HUDEP-2 (cell line): Measurements from ENCODE around the gene PTCHD4.

Source experiments
- DNase-seq, 76 experiments: peaks; one replicate each; lab custom pipeline; 2025; ENCODE audit not compliant: unreplicated experiment in 76 of 76; lab: John Stamatoyannopoulos, UW

Gene PTCHD4

GRCh38 chr6:48100588-48100895 lies 10.5 kb downstream of the PTCHD4 start:
- no peak for DNase-seq

GRCh38 chr6:48099713-48100587 lies 11.0 kb downstream of the PTCHD4 start:
- no peak for DNase-seq

DNA sequence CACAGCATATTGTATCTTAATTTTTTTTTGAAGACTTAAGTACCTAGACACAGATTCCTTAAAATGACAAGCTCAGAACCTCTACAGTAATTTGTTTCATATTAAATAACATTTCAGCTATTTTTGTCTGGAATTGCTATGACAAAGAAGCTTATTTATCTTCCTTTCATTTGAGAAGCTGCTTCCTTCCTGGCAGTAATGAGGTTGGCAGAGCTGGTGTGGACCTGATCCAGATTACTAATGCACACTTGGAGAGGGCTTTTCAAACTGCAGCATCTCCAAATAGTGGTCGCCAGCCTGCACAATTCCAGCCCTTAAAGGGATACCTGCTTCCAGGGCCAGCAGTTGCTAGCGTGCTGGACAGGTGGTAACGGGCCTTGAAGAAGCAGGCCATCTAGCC lies 12.1 kb downstream of the PTCHD4 start:
- DNase-seq = no peak

- DNase-seq = no peak
Observed at GRCh38 chr6:48092550-48093217, 18.3 kb downstream of the PTCHD4 start.

- no peak for DNase-seq
Observed at GRCh38 chr6:48090546-48090945, 20.5 kb downstream of the PTCHD4 start.

- DNase-seq = peak in 6 of 76 experiments; percentile 2 to 21 (median 3)
Observed at GRCh38 chr6:48087448-48087847, 23.5 kb downstream of the PTCHD4 start.

GRCh38 chr6:48086187-48086586 lies 24.8 kb downstream of the PTCHD4 start:
- DNase-seq = no peak

DNA sequence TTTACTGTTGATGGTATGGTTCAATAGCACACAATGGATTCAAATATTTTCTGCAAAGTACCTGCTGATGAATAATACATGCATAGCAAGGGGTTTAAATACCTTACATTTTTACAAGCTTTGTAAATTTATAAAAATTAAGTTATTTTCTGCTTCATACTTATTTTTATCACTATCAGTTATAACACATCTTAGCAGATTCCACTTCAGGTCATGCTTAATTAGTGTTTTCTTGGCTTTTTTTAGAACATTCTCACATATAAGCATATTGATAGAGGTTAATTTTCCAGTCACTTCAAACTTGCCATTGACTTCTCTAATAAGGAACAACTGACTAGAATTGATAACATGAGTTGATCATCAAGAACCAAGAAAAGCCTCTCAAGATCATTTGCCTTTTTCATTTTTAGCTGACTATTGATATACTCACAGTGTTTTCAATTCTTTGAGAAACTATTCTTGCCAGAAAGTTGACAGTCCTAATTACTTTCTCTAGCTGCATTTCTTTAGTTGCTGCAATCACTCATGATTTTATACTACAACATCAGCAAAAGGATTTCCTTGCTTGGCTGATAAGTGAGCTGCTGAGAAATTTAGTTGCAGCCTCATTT lies 25.8 kb downstream of the PTCHD4 start:
- DNase-seq = no peak

DNA sequence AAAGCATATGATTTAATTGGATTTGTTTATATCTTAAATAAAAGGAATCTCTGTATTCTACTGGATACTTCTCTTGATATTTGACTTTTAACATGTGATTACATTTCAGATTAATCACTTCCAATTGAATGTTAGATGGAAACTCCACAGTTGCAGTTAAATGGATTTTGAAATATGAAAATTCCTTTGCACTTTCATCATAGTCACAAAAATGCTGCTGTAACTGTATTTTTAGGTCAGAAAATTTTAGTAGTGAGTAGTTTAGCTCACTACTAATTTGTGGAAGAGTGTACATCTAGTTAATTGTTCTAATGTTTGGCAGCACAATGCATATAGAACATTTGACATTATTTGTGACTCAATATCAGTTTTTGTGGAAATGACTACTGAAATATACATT lies 26.8 kb downstream of the PTCHD4 start:
- no peak for DNase-seq

- DNase-seq = no peak
Observed at GRCh38 chr6:48080227-48081009, 30.6 kb downstream of the PTCHD4 start.

DNA sequence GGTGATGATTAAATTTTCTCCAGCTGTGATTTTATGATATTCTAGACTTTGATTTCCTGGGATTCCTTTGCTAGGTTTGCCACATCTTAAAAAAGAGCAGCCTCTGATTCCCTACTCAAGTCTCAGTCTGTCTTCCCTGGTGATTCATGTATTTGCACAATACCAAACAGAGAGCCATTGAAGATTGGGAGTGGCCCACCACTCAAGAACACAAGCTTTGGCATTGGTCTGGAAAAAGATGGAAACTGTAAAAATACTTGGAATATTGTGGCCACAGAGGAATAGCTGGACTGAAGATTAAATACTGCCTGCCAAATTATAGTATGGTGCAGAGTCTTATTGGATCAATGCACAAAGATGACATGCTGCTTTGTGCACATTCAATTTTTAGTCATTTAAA lies 32.9 kb downstream of the PTCHD4 start:
- no peak for DNase-seq

DNA sequence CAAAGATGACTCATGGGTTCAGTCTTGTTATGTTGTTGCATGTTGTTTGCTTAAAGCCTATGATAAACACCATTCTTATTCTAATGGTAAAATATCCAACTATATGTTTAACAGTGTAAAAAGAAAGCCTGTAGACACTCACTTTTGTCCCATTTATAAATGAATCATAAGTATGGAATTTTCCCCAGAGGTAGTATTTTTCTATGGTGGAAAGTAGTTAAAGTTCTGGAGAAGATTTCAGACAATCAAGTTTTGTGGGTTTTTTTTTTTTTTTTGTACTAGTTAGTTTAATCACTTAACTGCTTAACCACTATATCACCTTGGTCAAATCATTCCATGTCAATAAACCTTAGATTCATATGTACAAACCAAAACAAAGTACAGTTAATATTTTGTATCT lies 35.8 kb downstream of the PTCHD4 start:
- no peak for DNase-seq

DNA sequence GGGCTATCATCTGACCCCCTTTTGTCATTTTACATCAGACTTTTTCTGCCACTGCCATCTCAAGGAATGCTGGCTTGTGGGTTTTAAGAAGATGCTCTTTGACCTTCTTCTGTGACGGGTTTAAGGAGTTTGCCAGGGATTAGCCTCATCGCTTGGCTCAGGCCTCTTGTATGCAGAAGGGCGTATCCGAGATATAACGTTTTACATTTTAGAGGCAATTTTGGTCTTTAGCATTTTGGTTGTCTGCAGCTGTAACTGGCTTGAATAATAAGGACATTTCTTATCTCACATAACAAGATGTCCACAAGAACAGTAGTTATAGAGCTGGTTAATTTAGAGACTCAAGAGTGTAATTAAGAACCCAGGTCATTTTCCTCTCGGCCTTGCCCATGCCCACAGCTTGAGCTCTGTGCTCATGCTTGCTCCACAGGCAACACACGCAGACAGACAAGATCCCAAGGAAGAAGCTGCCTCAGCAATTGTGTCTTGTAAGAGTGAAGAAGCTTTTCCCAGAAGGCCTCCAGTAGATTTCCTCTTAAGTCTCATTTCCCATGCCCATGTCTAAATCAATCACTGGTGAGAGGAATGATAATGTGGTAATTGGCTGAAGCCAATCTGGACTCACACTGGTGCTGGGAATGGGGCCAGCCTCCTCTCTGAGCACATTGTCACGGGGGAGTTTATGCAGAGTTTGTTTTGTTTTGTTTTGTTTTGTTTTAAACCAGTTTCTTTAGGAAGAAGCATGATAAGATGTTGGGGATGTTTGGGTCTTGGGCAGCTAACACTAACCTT lies 36.8 kb downstream of the PTCHD4 start:
- no peak for DNase-seq

DNA sequence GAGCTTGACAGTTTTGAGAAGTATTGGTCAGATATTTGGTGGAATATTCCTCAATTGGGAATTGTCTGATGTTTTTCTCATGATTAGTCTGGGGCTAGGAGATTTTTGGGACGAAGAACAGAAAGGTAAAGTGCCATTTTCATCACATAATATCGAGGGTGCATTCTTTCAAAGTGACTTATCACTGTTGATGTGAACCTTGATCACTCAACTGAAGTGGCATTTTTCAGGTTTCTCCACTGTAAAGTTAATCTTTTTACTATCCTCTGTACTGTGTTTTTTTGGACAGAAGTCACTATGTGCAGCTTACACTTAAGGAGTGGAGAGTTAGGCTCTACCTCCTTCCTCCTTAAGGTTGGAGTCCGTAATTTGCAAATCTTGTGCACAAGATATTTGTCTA lies 39.2 kb downstream of the PTCHD4 start:
- no peak for DNase-seq

DNA sequence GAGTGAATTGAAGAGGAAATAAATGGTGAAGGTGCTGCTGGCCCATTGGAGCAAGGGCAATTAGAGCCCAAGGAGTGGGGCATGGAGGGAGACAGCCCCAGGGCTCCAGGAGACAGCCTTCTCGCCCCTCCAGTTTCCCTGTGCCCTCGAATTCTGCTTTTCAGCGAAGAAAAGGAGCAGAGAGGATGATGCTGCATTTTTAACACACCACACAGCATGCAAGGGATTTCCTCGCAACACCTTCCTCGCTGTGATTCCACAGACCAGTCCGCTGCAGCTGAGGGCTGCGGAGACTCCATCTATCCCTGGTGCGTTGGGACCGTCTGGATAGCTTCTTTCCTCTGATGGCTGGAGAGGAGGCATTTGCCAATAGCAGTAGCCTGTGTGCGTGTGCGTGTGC lies 41.7 kb downstream of the PTCHD4 start:
- no peak for DNase-seq

DNA sequence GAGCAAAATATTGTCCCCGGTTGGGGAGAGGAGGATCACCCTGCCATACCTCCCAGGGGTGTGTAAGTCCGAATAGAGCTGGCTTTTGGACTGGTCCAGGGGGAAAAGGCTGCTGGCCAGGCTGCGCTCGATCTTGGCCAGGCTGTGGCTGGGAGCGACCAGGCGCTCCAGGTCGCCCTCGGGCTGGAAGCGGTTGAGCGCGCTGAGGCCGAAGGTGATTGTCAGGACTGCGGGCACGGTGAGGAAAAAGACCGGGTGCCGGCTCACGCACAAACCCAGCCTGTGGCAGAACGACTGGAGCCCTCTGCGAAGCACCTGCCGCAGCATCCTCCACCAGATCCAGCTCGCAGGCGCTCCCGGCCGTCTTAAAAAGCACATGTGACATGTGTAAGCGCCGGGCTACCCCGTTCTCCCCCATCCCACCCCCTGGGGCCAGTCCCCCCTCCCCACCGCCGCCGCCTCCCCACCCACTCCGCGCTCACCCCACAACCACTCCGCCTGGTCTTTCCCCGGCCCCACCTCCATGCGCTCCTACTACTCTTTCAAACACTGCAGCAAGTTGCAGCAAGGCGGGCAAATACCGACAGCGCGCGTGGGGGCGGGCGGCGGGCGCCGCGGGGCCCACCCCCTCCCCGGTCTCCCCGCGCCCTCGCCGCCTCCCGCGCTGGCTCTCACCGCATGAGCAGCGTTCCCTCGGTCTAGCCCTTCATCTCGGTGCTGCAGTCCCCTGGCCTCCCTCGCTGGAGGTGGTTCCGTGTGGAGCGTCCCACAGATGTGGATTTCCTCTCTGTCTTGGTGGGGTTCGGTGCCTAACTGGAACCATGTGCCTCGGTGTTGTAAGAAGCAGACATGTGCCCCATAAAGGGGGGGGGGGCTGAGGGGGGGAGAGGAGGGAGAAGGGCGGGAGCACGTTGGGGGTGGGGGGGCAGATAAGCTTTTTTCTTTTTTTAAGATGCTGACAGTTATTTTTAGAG lies 42.4 kb downstream of the PTCHD4 start:
- DNase-seq = no peak

DNA sequence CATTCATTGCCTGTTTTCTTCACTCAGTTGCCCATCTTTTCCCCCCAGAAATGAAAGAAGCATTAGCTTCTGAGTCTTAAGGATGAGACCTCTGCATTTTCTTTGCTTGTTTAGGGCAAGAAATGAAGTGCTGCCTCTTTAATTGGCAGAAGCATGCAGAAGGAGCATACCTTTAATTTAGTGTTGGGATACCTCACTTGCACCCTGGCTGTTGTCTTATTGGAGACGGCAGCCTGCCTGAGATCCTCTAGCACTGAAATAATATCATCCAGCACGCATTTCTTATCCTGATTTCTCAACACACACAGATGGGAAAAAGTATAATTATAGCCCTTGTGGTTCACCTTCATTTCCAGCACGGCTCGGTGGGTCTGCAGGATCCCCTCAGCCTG lies 43.1 kb downstream of the PTCHD4 start:
- no peak for DNase-seq

DNA sequence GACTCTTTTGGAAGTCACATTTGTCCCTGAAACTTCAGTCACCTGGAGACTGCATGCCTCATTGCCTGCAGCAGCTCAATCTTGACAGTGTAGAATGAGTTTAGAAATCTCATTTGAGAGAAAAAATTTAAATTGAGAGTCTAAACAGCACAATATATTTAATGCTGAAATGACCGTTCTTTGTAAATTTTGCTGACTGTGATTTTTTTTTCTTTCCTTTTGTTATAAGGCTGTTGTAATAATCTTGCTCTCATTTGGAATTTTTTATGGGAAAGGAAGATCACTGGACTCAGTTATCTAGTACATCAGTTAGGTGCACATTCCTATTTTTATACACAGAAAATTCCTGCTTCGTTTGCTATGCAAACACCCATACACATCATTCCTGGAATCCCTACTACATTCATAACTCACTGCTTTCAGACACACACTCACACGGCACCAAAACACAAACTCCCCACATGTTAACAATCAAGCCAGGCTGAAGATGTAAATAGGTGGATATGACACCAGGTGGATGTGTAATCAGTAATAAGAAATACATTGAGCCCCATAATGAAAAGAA lies 43.8 kb downstream of the PTCHD4 start:
- no peak for DNase-seq
